ENCODE results near the gene CRYBG1. TPM values are rescaled to one million over a fixed set of nuclear protein-coding genes. Genes with fewer than 3 reads are reported as not detected.

Gene CRYBG1
- total RNA-seq, 1 experiment from 2014 or later = 2.9 TPM

GRCh38 chr6:106373502-106374239 lies 13.2 kb downstream of the CRYBG1 start:
- no peak for DNase-seq (ENCODE audit: low spot score)
- no peaks in the 10 kb centered on the region for H3K27me3 ChIP-seq (replicated peaks; ENCODE audit: insufficient read depth, low read depth, low read length, poor library complexity)
- no peak overlapping the region for H3K4me3 ChIP-seq (ENCODE audit: low read depth, low read length, poor library complexity, severe bottlenecking)
- no peaks in the 10 kb centered on the region for H3K4me1 ChIP-seq (ENCODE audit: insufficient read depth, low read length, poor library complexity, severe bottlenecking)
- POLR2A ChIA-PET (ENCODE audit: low non-redundant PET) = no interaction called here
- no peak overlapping the region for H3K27ac ChIP-seq (ENCODE audit: low read depth, low read length, poor library complexity, severe bottlenecking)
- CTCF ChIA-PET = no interaction called here
- no peaks in the 10 kb centered on the region for H3K9me3 ChIP-seq (ENCODE audit: low read depth, low read length, poor library complexity, severe bottlenecking)
- intact Hi-C loops (cut with micrococcal nuclease; ENCODE audit: unreplicated experiment) = no loop called here
- no TSS peak for BruUV-seq (replicated peaks)
- no peaks in the 10 kb centered on the region for H3K36me3 ChIP-seq (ENCODE audit: insufficient read depth, low read length, poor library complexity, severe bottlenecking)
- TF ChIP-seq EZH2 (IDR thresholded peaks at IDR 0.05; ENCODE audit: borderline replicate concordance, low read depth, low read length, poor library complexity, severe bottlenecking) (no peak), CTCF (conservative IDR thresholded peaks at IDR 0.05; ENCODE audit: low read depth, low read length) (no peak)

DNA sequence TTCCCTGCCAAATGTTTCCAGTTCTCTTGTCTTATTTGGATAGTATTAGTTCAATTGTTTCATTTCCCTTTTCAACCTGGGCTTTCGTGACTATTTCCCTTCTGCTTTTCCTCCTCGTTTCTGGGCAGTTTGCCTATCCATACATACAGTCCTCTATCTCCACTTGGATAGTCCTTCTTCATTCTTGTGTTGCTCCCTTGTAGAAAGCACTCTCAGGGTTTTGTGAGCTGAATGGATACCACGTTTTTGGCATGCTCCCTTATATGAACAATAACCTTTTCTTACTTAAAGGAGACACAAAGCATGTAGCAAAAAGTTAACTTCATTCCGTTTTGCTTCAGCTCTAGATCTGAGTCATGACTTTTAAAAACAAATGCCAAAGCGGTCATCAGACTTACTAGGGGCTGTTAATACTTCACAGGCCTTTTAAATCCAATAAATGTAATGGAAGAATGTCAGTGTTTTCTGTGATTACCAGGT lies 16.6 kb downstream of the CRYBG1 start:
- no peak for TF ChIP-seq EZH2 (IDR thresholded peaks at IDR 0.05; ENCODE audit: borderline replicate concordance, low read depth, low read length, poor library complexity, severe bottlenecking)
- no peak for TF ChIP-seq CTCF (conservative IDR thresholded peaks at IDR 0.05; ENCODE audit: low read depth, low read length)
- intact Hi-C loops (cut with micrococcal nuclease; ENCODE audit: unreplicated experiment) = no loop called here
- Histone ChIP-seq H3K27me3 (replicated peaks; ENCODE audit: insufficient read depth, low read depth, low read length, poor library complexity) (no peaks in the 10 kb centered on the region), H3K4me3 (ENCODE audit: low read depth, low read length, poor library complexity, severe bottlenecking) (no peak overlapping the region), H3K9me3 (ENCODE audit: low read depth, low read length, poor library complexity, severe bottlenecking) (no peaks in the 10 kb centered on the region), H3K36me3 (ENCODE audit: insufficient read depth, low read length, poor library complexity, severe bottlenecking) (no peaks in the 10 kb centered on the region), H3K27ac (ENCODE audit: low read depth, low read length, poor library complexity, severe bottlenecking) (no peak overlapping the region), H3K4me1 (ENCODE audit: insufficient read depth, low read length, poor library complexity, severe bottlenecking) (no peaks in the 10 kb centered on the region)
- CTCF ChIA-PET = no interaction called here
- DNase-seq (ENCODE audit: low spot score) = no peak
- POLR2A ChIA-PET (ENCODE audit: low non-redundant PET) = no interaction called here
- no TSS peak for BruUV-seq (replicated peaks)

- CTCF ChIA-PET = interaction anchor here (0.6 kb wide), 1 partner anchor 45 kb away, joined by 3 read pairs; no protein-coding TSS in a partner anchor
Observed at GRCh38 chr6:106379951-106380350, 19.4 kb downstream of the CRYBG1 start.

More at GRCh38 chr6:106379951-106380350, 19.4 kb downstream of the CRYBG1 start:
- Histone ChIP-seq H3K9me3 (ENCODE audit: low read depth, low read length, poor library complexity, severe bottlenecking) (no peaks in the 10 kb centered on the region), H3K27me3 (replicated peaks; ENCODE audit: insufficient read depth, low read depth, low read length, poor library complexity) (no peaks in the 10 kb centered on the region), H3K4me1 (ENCODE audit: insufficient read depth, low read length, poor library complexity, severe bottlenecking) (no peaks in the 10 kb centered on the region), H3K4me3 (ENCODE audit: low read depth, low read length, poor library complexity, severe bottlenecking) (no peak overlapping the region), H3K27ac (ENCODE audit: low read depth, low read length, poor library complexity, severe bottlenecking) (no peak overlapping the region), H3K36me3 (ENCODE audit: insufficient read depth, low read length, poor library complexity, severe bottlenecking) (no peaks in the 10 kb centered on the region)
- no peak for TF ChIP-seq EZH2 (IDR thresholded peaks at IDR 0.05; ENCODE audit: borderline replicate concordance, low read depth, low read length, poor library complexity, severe bottlenecking)
- no peak for TF ChIP-seq CTCF (conservative IDR thresholded peaks at IDR 0.05; ENCODE audit: low read depth, low read length)
- BruUV-seq (replicated peaks) = no TSS peak
- POLR2A ChIA-PET (ENCODE audit: low non-redundant PET) = no interaction called here
- intact Hi-C loops (cut with micrococcal nuclease; ENCODE audit: unreplicated experiment) = no loop called here
- no peak for DNase-seq (ENCODE audit: low spot score)

Measured in A673 (cell line).